Measurements from ENCODE around the gene IVNS1ABP. TPM values are rescaled to one million over a fixed set of nuclear protein-coding genes. Genes with fewer than 3 reads are reported as not detected.
"Not testable (repeated sequence)": the region's sequence is repeated elsewhere in the genome, so short reads cannot be mapped to it uniquely, and the experiment has no call there.

IVNS1ABP gene
- 58.6 and 84.9 TPM in 2 replicates for total RNA-seq

GRCh38 chr1:185317034-185317885 lies at the start of gene IVNS1ABP:
Gene IVNS1ABP (minus strand): TSS chr1:185317243. CDS start chr1:185309493, 7,750 bp downstream.
- DNase-seq (ENCODE audit: low read depth, low spot score): peak; percentile 78

- DNase-seq (ENCODE audit: low read depth, low spot score): no peak
These were observed 48.9 kb upstream of the IVNS1ABP start for GRCh38 chr1:185365951-185366350.

GRCh38 chr1:185364528-185364927 lies 47.5 kb upstream of the IVNS1ABP start:
- not testable (repeated sequence) for DNase-seq (ENCODE audit: low read depth, low spot score)

GRCh38 chr1:185363205-185363604 lies 46.2 kb upstream of the IVNS1ABP start:
- no peak for DNase-seq (ENCODE audit: low read depth, low spot score)

- DNase-seq (ENCODE audit: low read depth, low spot score): no peak
These were observed 43.7 kb upstream of the IVNS1ABP start for GRCh38 chr1:185360714-185361113.

GRCh38 chr1:185358957-185359356 lies 41.9 kb upstream of the IVNS1ABP start:
- no peak for DNase-seq (ENCODE audit: low read depth, low spot score)

GRCh38 chr1:185355947-185356346 lies 38.9 kb upstream of the IVNS1ABP start:
- no peak for DNase-seq (ENCODE audit: low read depth, low spot score)

- DNase-seq (ENCODE audit: low read depth, low spot score): no peak
These were observed 36.1 kb upstream of the IVNS1ABP start for GRCh38 chr1:185353124-185353523.

- DNase-seq (ENCODE audit: low read depth, low spot score): peak; percentile 17
These were observed 34.9 kb upstream of the IVNS1ABP start for GRCh38 chr1:185351734-185352466.

GRCh38 chr1:185350027-185350442 lies 33.0 kb upstream of the IVNS1ABP start:
- DNase-seq (ENCODE audit: low read depth, low spot score): no peak

GRCh38 chr1:185349556-185349955 lies 32.5 kb upstream of the IVNS1ABP start:
- DNase-seq (ENCODE audit: low read depth, low spot score): no peak

- DNase-seq (ENCODE audit: low read depth, low spot score): no peak
These were observed 31.9 kb upstream of the IVNS1ABP start for GRCh38 chr1:185348985-185349384.

GRCh38 chr1:185348296-185348695 lies 31.3 kb upstream of the IVNS1ABP start:
- no peak for DNase-seq (ENCODE audit: low read depth, low spot score)

- no peak for DNase-seq (ENCODE audit: low read depth, low spot score)
These were observed 29.1 kb upstream of the IVNS1ABP start for GRCh38 chr1:185345913-185346720.

- DNase-seq (ENCODE audit: low read depth, low spot score): no peak
These were observed 26.3 kb upstream of the IVNS1ABP start for GRCh38 chr1:185343306-185343705.

- DNase-seq (ENCODE audit: low read depth, low spot score): no peak
These were observed 25.7 kb upstream of the IVNS1ABP start for GRCh38 chr1:185342672-185343259.

GRCh38 chr1:185342017-185342416 lies 25.0 kb upstream of the IVNS1ABP start:
- no peak for DNase-seq (ENCODE audit: low read depth, low spot score)

GRCh38 chr1:185341196-185341781 lies 24.2 kb upstream of the IVNS1ABP start:
- no peak for DNase-seq (ENCODE audit: low read depth, low spot score)

GRCh38 chr1:185338719-185339622 lies 21.9 kb upstream of the IVNS1ABP start:
- no peak for DNase-seq (ENCODE audit: low read depth, low spot score)

GRCh38 chr1:185337246-185337645 lies 20.2 kb upstream of the IVNS1ABP start:
- no peak for DNase-seq (ENCODE audit: low read depth, low spot score)
